AG09319 (cell line): Measurements from ENCODE around the gene MRTFB.
"Not testable (repeated sequence)": the region's sequence is repeated elsewhere in the genome, so short reads cannot be mapped to it uniquely, and the experiment has no call there.

Experiments used
- DNase-seq: peaks from one replicate; pipeline ENCODE4 v3.0.0-alpha.2; 2010; ENCODE audit warnings: low read depth; ENCODE audit errors: extremely low read depth
- CTCF ChIP-seq: IDR thresholded peaks from 2 replicates; pipeline ENCODE4 v1.5.1; 2011; ENCODE audit warnings: low read depth, mild to moderate bottlenecking, inconsistent platforms, low read length, moderate library complexity

The MRTFB gene

DNA sequence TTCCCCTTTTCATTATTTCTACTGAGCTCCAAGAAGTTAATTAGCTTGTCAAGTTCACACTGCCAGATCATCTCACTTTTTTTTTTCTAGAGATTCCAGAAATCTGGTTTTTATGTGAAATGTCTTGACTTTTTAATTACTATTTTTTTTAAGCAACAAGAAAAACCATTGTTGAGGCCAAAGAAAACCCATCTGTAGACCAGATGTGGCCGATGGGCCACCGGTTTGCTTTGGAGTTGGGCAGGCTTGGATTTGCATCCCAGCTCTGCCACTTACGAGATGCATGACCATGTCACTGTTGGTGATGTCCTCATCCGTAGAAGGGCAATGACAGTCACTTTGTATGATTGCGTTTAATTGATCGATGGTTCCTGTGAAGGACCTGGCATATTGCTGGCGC is 34.2 kb upstream of the MRTFB start:
- no peak for TF ChIP-seq CTCF

GRCh38 chr16:14037960-14038359 is 33.2 kb upstream of the MRTFB start:
- no peak for DNase-seq
- TF ChIP-seq CTCF, result no peak

More for the DNA sequence above, 34.2 kb upstream of the MRTFB start:
- DNase-seq, result no peak

GRCh38 chr16:14041164-14041563 is 30.0 kb upstream of the MRTFB start:
- TF ChIP-seq CTCF, result no peak
- no peak for DNase-seq

GRCh38 chr16:14042706-14043105 is 28.4 kb upstream of the MRTFB start:
- TF ChIP-seq CTCF, result no peak
- no peak for DNase-seq

DNA sequence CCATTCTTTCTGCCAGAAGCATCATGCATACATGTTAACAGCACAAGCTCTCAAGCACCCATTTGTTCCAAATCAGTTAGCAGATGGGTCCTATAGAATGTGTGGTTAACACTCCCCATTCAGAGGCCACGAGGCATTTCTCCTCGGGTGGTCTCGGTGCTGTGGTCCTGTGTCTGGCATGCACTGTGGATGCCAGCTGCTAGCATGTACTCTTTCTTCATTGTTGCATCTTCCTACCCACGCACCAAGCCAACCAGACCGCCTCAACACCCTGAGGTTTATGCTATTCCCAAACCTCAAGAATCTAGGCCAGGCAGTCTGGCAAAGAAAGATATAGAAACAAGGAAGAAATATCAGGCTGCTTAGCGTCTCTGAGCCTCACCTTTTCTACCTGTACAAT is 27.8 kb upstream of the MRTFB start:
- no peak for TF ChIP-seq CTCF
- DNase-seq, result no peak

- TF ChIP-seq CTCF, result no peak
- DNase-seq, result no peak
Measured at GRCh38 chr16:14043793-14044192, 27.3 kb upstream of the MRTFB start.

- not testable (repeated sequence) for DNase-seq
Measured at GRCh38 chr16:14047121-14047859, 23.8 kb upstream of the MRTFB start.
